HepG2 (cell line): ENCODE measurements around the gene PCBP1. TPM values are rescaled to one million over a fixed set of nuclear protein-coding genes. Genes with fewer than 3 reads are reported as not detected.

Experiments
- CAMTA2 ChIP-seq: sonication (generic); formaldehyde crosslinking; IDR thresholded peaks from 2 replicates; pipeline ENCODE4 v1.4.0; 2020; ENCODE audit warnings: mild to moderate bottlenecking, missing genetic modification reagents, borderline replicate concordance
- CCAR2 ChIP-seq: fragments of 200-400 bp; formaldehyde crosslinking; optimal IDR thresholded peaks from 2 replicates; pipeline ENCODE3; 2018; ENCODE audit warnings: low read depth, mild to moderate bottlenecking, low read length, moderate library complexity
- HDAC6 ChIP-seq: fragments of 200-600 bp; sonication (generic); IDR thresholded peaks from 2 replicates; pipeline ENCODE4 v1.7.0; 2017; ENCODE audit warnings: mild to moderate bottlenecking, antibody characterized with exemption, low read length, low read depth
- KAT2B ChIP-seq: fragments of 150-350 bp; IDR thresholded peaks from 2 replicates; pipeline ENCODE4 v1.6.1; 2014; ENCODE audit warnings: low read depth, low read length, borderline replicate concordance
- KDM5B ChIP-seq: sonication (generic); formaldehyde crosslinking; IDR thresholded peaks from 2 replicates; pipeline ENCODE4 v1.4.0; 2020; ENCODE audit warnings: missing genetic modification reagents, mild to moderate bottlenecking, borderline replicate concordance
- NKX3-1 ChIP-seq: sonication (generic); formaldehyde crosslinking; IDR thresholded peaks from 2 replicates; pipeline ENCODE4 v1.5.0; 2020; ENCODE audit warnings: missing genetic modification reagents
- POGZ ChIP-seq: sonication (generic); formaldehyde crosslinking; IDR thresholded peaks from 2 replicates; pipeline ENCODE4 v1.4.0; 2020; ENCODE audit warnings: mild to moderate bottlenecking, missing genetic modification reagents
- POLR2AphosphoS2 ChIP-seq: IDR thresholded peaks from 2 replicates; pipeline ENCODE4 v1.6.1; 2011; ENCODE audit warnings: low read depth, low read length, improper control_type of control experiment
- POLR2AphosphoS5 ChIP-seq: IDR thresholded peaks from 2 replicates; pipeline ENCODE4 v1.6.1; 2012; ENCODE audit warnings: low read depth, low read length
- RFXAP ChIP-seq: sonication (generic); formaldehyde crosslinking; IDR thresholded peaks from 2 replicates; pipeline ENCODE4 v1.4.0; 2020; ENCODE audit warnings: missing genetic modification reagents, borderline replicate concordance
- SMAD1 ChIP-seq: sonication (generic); formaldehyde crosslinking; IDR thresholded peaks from 2 replicates; pipeline ENCODE4 v1.4.0; 2020; ENCODE audit warnings: missing genetic modification reagents, low read depth, mild to moderate bottlenecking, borderline replicate concordance
- SMYD3 ChIP-seq: sonication (generic); formaldehyde crosslinking; IDR thresholded peaks from 2 replicates; pipeline ENCODE4 v1.8.1; 2023; ENCODE audit warnings: mild to moderate bottlenecking, missing genetic modification reagents
- TEAD3 ChIP-seq: optimal IDR thresholded peaks from 2 replicates; pipeline ENCODE3; 2016; ENCODE audit warnings: borderline replicate concordance
- TP53 ChIP-seq: sonication (generic); formaldehyde crosslinking; conservative IDR thresholded peaks from 2 replicates; pipeline ENCODE4 v1.4.0; 2020; ENCODE audit warnings: missing genetic modification reagents
- ZNF136 ChIP-seq: sonication (generic); formaldehyde crosslinking; IDR thresholded peaks from 2 replicates; pipeline ENCODE4 v1.8.1; 2022; ENCODE audit warnings: low read depth, mild to moderate bottlenecking, moderate library complexity, missing genetic modification reagents
- ZNF205 ChIP-seq: IDR thresholded peaks from 2 replicates; pipeline ENCODE4 v1.6.1; 2018; ENCODE audit warnings: missing biosample characterization, missing genetic modification reagents
- ZNF207 ChIP-seq: fragments of 450-650 bp; IDR thresholded peaks from 2 replicates; pipeline ENCODE4 v1.6.1; 2016; ENCODE audit warnings: antibody characterized with exemption, borderline replicate concordance
- ZNF343 ChIP-seq: sonication (generic); formaldehyde crosslinking; IDR thresholded peaks from 2 replicates; pipeline ENCODE4 v1.4.0; 2020; ENCODE audit warnings: mild to moderate bottlenecking, missing genetic modification reagents
- ZNF350 ChIP-seq: sonication (generic); formaldehyde crosslinking; IDR thresholded peaks from 2 replicates; pipeline ENCODE4 v1.4.0; 2020; ENCODE audit warnings: mild to moderate bottlenecking, low read depth, missing genetic modification reagents, borderline replicate concordance
- ZNF484 ChIP-seq: sonication (generic); formaldehyde crosslinking; IDR thresholded peaks from 2 replicates; pipeline ENCODE4 v1.5.1; 2020; ENCODE audit warnings: mild to moderate bottlenecking, low read depth, missing genetic modification reagents, borderline replicate concordance
- ZNF550 ChIP-seq: sonication (generic); formaldehyde crosslinking; IDR thresholded peaks from 2 replicates; pipeline ENCODE4 v1.4.0; 2020; ENCODE audit warnings: mild to moderate bottlenecking, missing genetic modification reagents, borderline replicate concordance
- ZNF790 ChIP-seq: sonication (generic); formaldehyde crosslinking; IDR thresholded peaks from 2 replicates; pipeline ENCODE4 v1.8.0; 2022; ENCODE audit warnings: missing genetic modification reagents, mild to moderate bottlenecking, borderline replicate concordance
- polyA plus RNA-seq, 8 experiments: library from polyadenylated mRNA; depleted of rRNA in 3 of 8; stranded (reverse) in 7 of 8; unstranded in 1 of 8; fragments of >200 nt; fragmentation: Illumina TruSeq in 4 of 8; extraction: Trizol in 4 of 8; gene quantifications; 2 replicates each; pipeline versions ENCODE4 v1.2.1 to v1.2.3, GENCODE V29; 2011 to 2016; ENCODE audit warnings: low read depth in 4 of 8, missing spikeins in 1 of 8, mixed read lengths in 1 of 8; ENCODE audit not compliant: insufficient read depth in 1 of 8
- total RNA-seq, 5 experiments: library from RNA; depleted of rRNA; stranded (reverse); fragments of >200 nt; fragmentation: Illumina TruSeq; extraction: Trizol; gene quantifications; 2 replicates each; pipeline ENCODE4 v1.2.3, GENCODE V29; 2016; ENCODE audit warnings: low read depth in 1 of 5
- TF ChIP-seq, protein P1 (sequence below): fragments of 450-650 bp; IDR thresholded peaks from 2 replicates; pipeline ENCODE4 v1.6.1; 2017; ENCODE audit warnings: mild to moderate bottlenecking
- TF ChIP-seq, protein P2 (sequence below): sonication (generic); formaldehyde crosslinking; IDR thresholded peaks from 2 replicates; pipeline ENCODE4 v1.4.0; 2020; ENCODE audit warnings: missing genetic modification reagents
- TF ChIP-seq, protein P3 (sequence below): sonication (generic); formaldehyde crosslinking; IDR thresholded peaks from 2 replicates; pipeline ENCODE4 v1.8.0; 2022; ENCODE audit warnings: mild to moderate bottlenecking, missing genetic modification reagents, moderate library complexity
- TF ChIP-seq, protein P4 (sequence below): IDR thresholded peaks from 2 replicates; pipeline ENCODE4 v1.6.1; 2016; ENCODE audit warnings: missing genetic modification reagents, missing compliant biosample characterization

PCBP1 gene
- total and polyA plus RNA-seq, 2 of the 13 experiments (the other 11 are each of a cell fraction or from before 2014, with no cell fraction given), result 32.0 to 137 TPM

DNA sequence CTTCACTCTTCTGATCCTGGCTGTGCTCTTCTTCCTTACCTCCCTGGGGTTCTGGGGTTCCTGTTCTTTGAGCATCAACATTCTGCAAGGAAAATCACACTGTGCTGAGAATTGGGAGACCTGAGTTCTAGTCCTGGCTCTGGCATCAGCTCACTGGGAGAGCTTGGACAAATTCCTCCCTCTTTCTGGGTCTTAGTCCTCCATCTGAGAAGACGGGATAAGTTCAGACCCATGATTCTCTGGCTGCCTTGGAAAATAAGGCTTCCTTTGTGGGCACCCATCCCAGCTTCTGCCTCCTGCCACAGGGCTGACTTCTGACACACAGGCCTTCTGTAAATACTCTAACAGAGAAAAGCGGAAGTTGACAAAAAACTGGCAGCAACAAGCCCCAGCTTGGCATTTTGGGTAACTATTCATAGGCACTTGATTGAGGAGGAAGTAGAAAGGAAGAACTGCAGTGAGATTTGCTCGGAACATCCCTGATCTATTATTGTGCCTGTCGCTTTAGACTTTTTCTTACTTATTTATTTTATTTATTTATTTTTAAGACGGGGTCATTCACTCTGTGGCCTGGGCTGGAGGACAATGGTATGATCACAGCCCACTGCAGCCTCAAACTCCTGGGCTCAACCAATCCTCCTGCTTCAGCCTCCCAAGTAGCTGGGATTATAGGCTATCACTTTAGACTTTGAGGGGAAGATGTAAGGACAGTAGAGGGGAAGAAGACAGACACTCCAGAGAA, 7.9 kb downstream of the PCBP1 start (continued):
- no peak for TF ChIP-seq KAT2B
- TF ChIP-seq TEAD3 (CRISPR knock-in tag), result peak; percentile 35
- TF ChIP-seq, protein P1, sequence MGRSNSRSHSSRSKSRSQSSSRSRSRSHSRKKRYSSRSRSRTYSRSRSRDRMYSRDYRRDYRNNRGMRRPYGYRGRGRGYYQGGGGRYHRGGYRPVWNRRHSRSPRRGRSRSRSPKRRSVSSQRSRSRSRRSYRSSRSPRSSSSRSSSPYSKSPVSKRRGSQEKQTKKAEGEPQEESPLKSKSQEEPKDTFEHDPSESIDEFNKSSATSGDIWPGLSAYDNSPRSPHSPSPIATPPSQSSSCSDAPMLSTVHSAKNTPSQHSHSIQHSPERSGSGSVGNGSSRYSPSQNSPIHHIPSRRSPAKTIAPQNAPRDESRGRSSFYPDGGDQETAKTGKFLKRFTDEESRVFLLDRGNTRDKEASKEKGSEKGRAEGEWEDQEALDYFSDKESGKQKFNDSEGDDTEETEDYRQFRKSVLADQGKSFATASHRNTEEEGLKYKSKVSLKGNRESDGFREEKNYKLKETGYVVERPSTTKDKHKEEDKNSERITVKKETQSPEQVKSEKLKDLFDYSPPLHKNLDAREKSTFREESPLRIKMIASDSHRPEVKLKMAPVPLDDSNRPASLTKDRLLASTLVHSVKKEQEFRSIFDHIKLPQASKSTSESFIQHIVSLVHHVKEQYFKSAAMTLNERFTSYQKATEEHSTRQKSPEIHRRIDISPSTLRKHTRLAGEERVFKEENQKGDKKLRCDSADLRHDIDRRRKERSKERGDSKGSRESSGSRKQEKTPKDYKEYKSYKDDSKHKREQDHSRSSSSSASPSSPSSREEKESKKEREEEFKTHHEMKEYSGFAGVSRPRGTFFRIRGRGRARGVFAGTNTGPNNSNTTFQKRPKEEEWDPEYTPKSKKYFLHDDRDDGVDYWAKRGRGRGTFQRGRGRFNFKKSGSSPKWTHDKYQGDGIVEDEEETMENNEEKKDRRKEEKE, result no peak
- TF ChIP-seq CCAR2, result no peak
- TF ChIP-seq, protein P2, sequence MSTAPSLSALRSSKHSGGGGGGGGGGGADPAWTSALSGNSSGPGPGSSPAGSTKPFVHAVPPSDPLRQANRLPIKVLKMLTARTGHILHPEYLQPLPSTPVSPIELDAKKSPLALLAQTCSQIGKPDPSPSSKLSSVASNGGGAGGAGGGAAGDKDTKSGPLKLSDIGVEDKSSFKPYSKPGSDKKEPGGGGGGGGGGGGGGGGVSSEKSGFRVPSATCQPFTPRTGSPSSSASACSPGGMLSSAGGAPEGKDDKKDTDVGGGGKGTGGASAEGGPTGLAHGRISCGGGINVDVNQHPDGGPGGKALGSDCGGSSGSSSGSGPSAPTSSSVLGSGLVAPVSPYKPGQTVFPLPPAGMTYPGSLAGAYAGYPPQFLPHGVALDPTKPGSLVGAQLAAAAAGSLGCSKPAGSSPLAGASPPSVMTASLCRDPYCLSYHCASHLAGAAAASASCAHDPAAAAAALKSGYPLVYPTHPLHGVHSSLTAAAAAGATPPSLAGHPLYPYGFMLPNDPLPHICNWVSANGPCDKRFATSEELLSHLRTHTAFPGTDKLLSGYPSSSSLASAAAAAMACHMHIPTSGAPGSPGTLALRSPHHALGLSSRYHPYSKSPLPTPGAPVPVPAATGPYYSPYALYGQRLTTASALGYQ (CRISPR knock-in tag), result no peak
- TF ChIP-seq CAMTA2 (CRISPR knock-in tag), result no peak
- no peak for TF ChIP-seq SMAD1 (CRISPR knock-in tag)
- no peak for TF ChIP-seq ZNF343
- TF ChIP-seq RFXAP (CRISPR knock-in tag), result no peak
- TF ChIP-seq, protein P3, sequence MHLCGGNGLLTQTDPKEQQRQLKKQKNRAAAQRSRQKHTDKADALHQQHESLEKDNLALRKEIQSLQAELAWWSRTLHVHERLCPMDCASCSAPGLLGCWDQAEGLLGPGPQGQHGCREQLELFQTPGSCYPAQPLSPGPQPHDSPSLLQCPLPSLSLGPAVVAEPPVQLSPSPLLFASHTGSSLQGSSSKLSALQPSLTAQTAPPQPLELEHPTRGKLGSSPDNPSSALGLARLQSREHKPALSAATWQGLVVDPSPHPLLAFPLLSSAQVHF (CRISPR knock-in tag), result no peak
- TF ChIP-seq ZNF205 (CRISPR knock-in tag), result peak; percentile 98
- no peak for TF ChIP-seq HDAC6
- TF ChIP-seq KDM5B (CRISPR knock-in tag), result no peak
- peak; percentile 16; the same call in 1 of the 2 replicates for TF ChIP-seq ZNF350 (CRISPR knock-in tag)
- TF ChIP-seq ZNF207, result no peak
- TF ChIP-seq ZNF484 (CRISPR knock-in tag), result no peak
- no peak for TF ChIP-seq NKX3-1 (CRISPR knock-in tag)
- peak; percentile 51 for TF ChIP-seq POGZ
- TF ChIP-seq POLR2AphosphoS5, result peak; percentile 90
- TF ChIP-seq, protein P4, sequence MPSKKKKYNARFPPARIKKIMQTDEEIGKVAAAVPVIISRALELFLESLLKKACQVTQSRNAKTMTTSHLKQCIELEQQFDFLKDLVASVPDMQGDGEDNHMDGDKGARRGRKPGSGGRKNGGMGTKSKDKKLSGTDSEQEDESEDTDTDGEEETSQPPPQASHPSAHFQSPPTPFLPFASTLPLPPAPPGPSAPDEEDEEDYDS (CRISPR knock-in tag), result peak; percentile 83
- peak; percentile 56; the same call in 1 of the 2 replicates for TF ChIP-seq ZNF136
- no peak for TF ChIP-seq ZNF790 (CRISPR knock-in tag)
- 0 out of 2 replicates have a peak, but pooled peaks have one; percentile 38 for TF ChIP-seq SMYD3 (CRISPR knock-in tag)
- TF ChIP-seq TP53 (CRISPR knock-in tag), result no peak
- no peak for TF ChIP-seq POLR2AphosphoS2
- TF ChIP-seq ZNF550 (CRISPR knock-in tag), result no peak
